HepG2 (cell line): ENCODE data around the gene ATP1B2. TPM values are rescaled to one million over a fixed set of nuclear protein-coding genes. Genes with fewer than 3 reads are reported as not detected.

Source experiments
- ATAC-seq: fragments of 200-7000 bp; cut with Tn5 transposase; 3 replicates; pipeline ENCODE4 v1.9.1; 2020; ENCODE audit warnings: mild to moderate bottlenecking, moderate library complexity
- BruUV-seq: library from RNA; stranded (reverse); fragments of 400-500 nt; replicated peaks from 2 replicates; lab custom pipeline; 2021; lab: Mats Ljungman, UMichigan
- CTCF ChIA-PET: fragments of 300-600 bp; formaldehyde crosslinking; extraction: SDS; loops from one replicate; lab custom pipeline; 2021; ENCODE audit warnings: low total read pairs, inconsistent platforms, low intra/inter-chr PET ratio; lab: Yijun Ruan, JAX
- POLR2A ChIA-PET: fragments of 350-600 bp; sonication (Branson Sonifier 250); formaldehyde crosslinking; loops from one replicate; lab custom pipeline; 2020; ENCODE audit warnings: antibody characterized with exemption, inconsistent platforms; lab: Yijun Ruan, JAX
- DNase-seq: peaks from one replicate; pipeline ENCODE4 v3.0.0-alpha.2; 2015; ENCODE audit warnings: low spot score
- FAIRE-seq: peaks from 3 replicates; lab custom pipeline; 2011; peaks lifted over from hg19 to GRCh38; lab: Jason Lieb, UNC
- H2AFZ ChIP-seq: one replicate; pipeline ENCODE4 v1.6.1; 2011; ENCODE audit warnings: low read length, inconsistent platforms
- H3K27ac ChIP-seq: fragments of 300-600 bp; 3 replicates; pipeline ENCODE4 v1.8.0; 2011; ENCODE audit warnings: mixed run types, mild to moderate bottlenecking, mixed read lengths, low read length, inconsistent platforms; ENCODE audit not compliant: insufficient read depth; ENCODE audit errors: extremely low read length
- H3K27me3 ChIP-seq, 2 experiments: fragments of 200-600 bp in 1 of 2; 2 replicates in 1 of 2; 3 replicates in 1 of 2; pipeline versions ENCODE4 v1.6.0 to v1.8.0; 2011; ENCODE audit warnings: low read length in 2 of 2, mild to moderate bottlenecking in 2 of 2, moderate library complexity in 2 of 2, inconsistent platforms in 1 of 2; ENCODE audit not compliant: insufficient read depth in 2 of 2, control insufficient read depth in 1 of 2
- H3K36me3 ChIP-seq, 2 experiments: fragments of 200-600 bp in 1 of 2; replicated peaks in 1 of 2; 2 replicates in 1 of 2; 3 replicates in 1 of 2; pipeline versions ENCODE4 v1.5.1 to v1.8.0; 2011; ENCODE audit warnings: low read length in 2 of 2, inconsistent platforms in 1 of 2; ENCODE audit not compliant: insufficient read depth in 2 of 2, control insufficient read depth in 1 of 2
- H3K4me1 ChIP-seq: 2 replicates; pipeline ENCODE4 v1.5.1; 2012; ENCODE audit warnings: low read length, inconsistent platforms; ENCODE audit not compliant: insufficient read depth
- H3K4me2 ChIP-seq: 2 replicates; pipeline ENCODE4 v1.6.0; 2011; ENCODE audit warnings: low read depth, low read length, inconsistent platforms
- H3K4me3 ChIP-seq, 3 experiments: fragments of 200-600 bp in 1 of 3; sonication (generic), shearing (Covaris generic) in 1 of 3; replicated peaks in 1 of 3; 2 replicates each; pipeline ENCODE4 v1.5.1; 2011 to 2016; ENCODE audit warnings: low read length in 3 of 3, inconsistent platforms in 2 of 3, low read depth in 2 of 3, mild to moderate bottlenecking in 2 of 3, control low read depth in 1 of 3, mixed read lengths in 1 of 3; ENCODE audit not compliant: insufficient read depth in 1 of 3
- H3K79me2 ChIP-seq: one replicate; pipeline ENCODE4 v1.6.1; 2011; ENCODE audit warnings: low read length, inconsistent platforms; ENCODE audit not compliant: insufficient read depth
- H3K9ac ChIP-seq: 2 replicates; pipeline ENCODE4 v1.6.0; 2011; ENCODE audit warnings: mild to moderate bottlenecking, low read depth, low read length, inconsistent platforms; ENCODE audit not compliant: insufficient read depth
- H3K9me3 ChIP-seq: 2 replicates; pipeline ENCODE4 v1.5.1; 2012; ENCODE audit warnings: mild to moderate bottlenecking, low read length
- H4K20me1 ChIP-seq: 2 replicates; pipeline ENCODE4 v1.6.0; 2011; ENCODE audit warnings: inconsistent platforms, mild to moderate bottlenecking, low read length, moderate library complexity; ENCODE audit not compliant: insufficient read depth
- CBX1 ChIP-seq: IDR thresholded peaks from one replicate; pipeline ENCODE4 v1.6.1; 2016; ENCODE audit warnings: antibody characterized with exemption, low read depth
- FOXP1 ChIP-seq, 2 experiments: fragments of 450-650 bp in 1 of 2; IDR thresholded peaks; 2 replicates each; pipeline ENCODE4 v1.6.1; 2017 to 2018; ENCODE audit warnings: antibody characterized with exemption in 1 of 2
- KDM2A ChIP-seq: sonication (generic); formaldehyde crosslinking; IDR thresholded peaks from 2 replicates; pipeline ENCODE4 v1.4.0; 2020; ENCODE audit warnings: low read depth, missing genetic modification reagents, borderline replicate concordance
- MATR3 ChIP-seq: sonication (generic); formaldehyde crosslinking; IDR thresholded peaks from 2 replicates; pipeline ENCODE4 v1.4.0; 2020; ENCODE audit warnings: missing genetic modification reagents
- MAZ ChIP-seq, 2 experiments: sonication (generic) in 1 of 2; formaldehyde crosslinking in 1 of 2; IDR thresholded peaks; 2 replicates each; pipeline versions ENCODE4 v1.5.0 to v1.6.1; 2012 to 2020; ENCODE audit warnings: low read depth in 2 of 2, mild to moderate bottlenecking in 2 of 2, borderline replicate concordance in 1 of 2, improper control_type of control experiment in 1 of 2, low read length in 1 of 2, missing genetic modification reagents in 1 of 2, moderate library complexity in 1 of 2
- PAX8 ChIP-seq: sonication (generic); formaldehyde crosslinking; IDR thresholded peaks from 2 replicates; pipeline ENCODE4 v1.8.0; 2022; ENCODE audit warnings: mild to moderate bottlenecking, missing genetic modification reagents, borderline replicate concordance
- PHF20 ChIP-seq: sonication (generic); formaldehyde crosslinking; IDR thresholded peaks from 2 replicates; pipeline ENCODE4 v1.5.0; 2020; ENCODE audit warnings: mild to moderate bottlenecking, missing genetic modification reagents
- RBFOX2 ChIP-seq: fragments of 200-400 bp; formaldehyde crosslinking; IDR thresholded peaks from 2 replicates; pipeline ENCODE4 v1.6.1; 2017; ENCODE audit warnings: low read depth, mild to moderate bottlenecking, low read length
- RBM22 ChIP-seq: fragments of 200-400 bp; formaldehyde crosslinking; optimal IDR thresholded peaks from 2 replicates; pipeline ENCODE3; 2017; ENCODE audit warnings: mild to moderate bottlenecking, low read length, moderate library complexity
- SALL1 ChIP-seq: sonication (generic); formaldehyde crosslinking; IDR thresholded peaks from 2 replicates; pipeline ENCODE4 v1.8.0; 2022; ENCODE audit warnings: mild to moderate bottlenecking, missing genetic modification reagents
- ZNF121 ChIP-seq: sonication (generic); formaldehyde crosslinking; IDR thresholded peaks from 2 replicates; pipeline ENCODE4 v1.5.0; 2020; ENCODE audit warnings: mild to moderate bottlenecking, missing genetic modification reagents
- ZNF383 ChIP-seq: sonication (generic); formaldehyde crosslinking; IDR thresholded peaks from 2 replicates; pipeline ENCODE4 v1.4.0; 2020; ENCODE audit warnings: missing genetic modification reagents, mild to moderate bottlenecking, borderline replicate concordance
- ZNF44 ChIP-seq: sonication (generic); formaldehyde crosslinking; IDR thresholded peaks from 2 replicates; pipeline ENCODE4 v1.5.1; 2020; ENCODE audit warnings: mild to moderate bottlenecking, missing genetic modification reagents
- ZNF557 ChIP-seq: sonication (generic); formaldehyde crosslinking; IDR thresholded peaks from 2 replicates; pipeline ENCODE4 v1.4.0; 2020; ENCODE audit warnings: missing genetic modification reagents
- ZNF607 ChIP-seq: sonication (generic); formaldehyde crosslinking; IDR thresholded peaks from 2 replicates; pipeline ENCODE4 v1.5.1; 2020; ENCODE audit warnings: missing genetic modification reagents, mild to moderate bottlenecking, borderline replicate concordance
- ZNF850 ChIP-seq: sonication (generic); formaldehyde crosslinking; conservative IDR thresholded peaks from 2 replicates; pipeline ENCODE4 v1.9.0; 2021; ENCODE audit warnings: mild to moderate bottlenecking, missing genetic modification reagents
- ZSCAN20 ChIP-seq: sonication (generic); formaldehyde crosslinking; IDR thresholded peaks from 2 replicates; pipeline ENCODE4 v1.4.0; 2020; ENCODE audit warnings: missing genetic modification reagents, mild to moderate bottlenecking, borderline replicate concordance
- WGBS: methylation state at CpG from one replicate; pipeline ENCODE4 v1.1.6; 2017; ENCODE audit warnings: low lambda C conversion rate; 5-methylcytosine and 5-hydroxymethylcytosine counted together
- in situ Hi-C: cut with HindIII; loops from 2 replicates; pipeline ENCODE4 v1.10.0; 2017; ENCODE audit warnings: low pct_unique_long_range_greater_than_20kb; ENCODE audit not compliant: extremely low pct_ligation_motif_present
- intact Hi-C: fragments of 100-400 bp; cut with micrococcal nuclease; formaldehyde crosslinking; loops from one replicate; pipeline ENCODE4 v1.10.0; 2022; ENCODE audit not compliant: unreplicated experiment
- polyA plus RNA-seq, 8 experiments: library from polyadenylated mRNA; depleted of rRNA in 3 of 8; stranded (reverse) in 7 of 8; unstranded in 1 of 8; fragments of >200 nt; fragmentation: Illumina TruSeq in 4 of 8; extraction: Trizol in 4 of 8; gene quantifications; 2 replicates each; pipeline versions ENCODE4 v1.2.1 to v1.2.3, GENCODE V29; 2011 to 2016; ENCODE audit warnings: low read depth in 4 of 8, missing spikeins in 1 of 8, mixed read lengths in 1 of 8; ENCODE audit not compliant: insufficient read depth in 1 of 8
- total RNA-seq, 5 experiments: library from RNA; depleted of rRNA; stranded (reverse); fragments of >200 nt; fragmentation: Illumina TruSeq; extraction: Trizol; gene quantifications; 2 replicates each; pipeline ENCODE4 v1.2.3, GENCODE V29; 2016; ENCODE audit warnings: low read depth in 1 of 5
- TF ChIP-seq, protein P1 (sequence below): sonication (generic); formaldehyde crosslinking; IDR thresholded peaks from 2 replicates; pipeline ENCODE4 v1.5.0; 2020; ENCODE audit warnings: mild to moderate bottlenecking, missing genetic modification reagents
- TF ChIP-seq, protein P2 (sequence below), 2 experiments: sonication (generic) in 1 of 2; formaldehyde crosslinking in 1 of 2; IDR thresholded peaks; 2 replicates each; pipeline versions ENCODE4 v1.4.0 to v1.6.1; 2018 to 2020; ENCODE audit warnings: missing genetic modification reagents in 2 of 2, borderline replicate concordance in 1 of 2, low read depth in 1 of 2, mild to moderate bottlenecking in 1 of 2, missing biosample characterization in 1 of 2

ATP1B2 gene
- total and polyA plus RNA-seq, 2 of the 13 experiments (the other 11 are each of a cell fraction or from before 2014, with no cell fraction given), result not detected

DNA sequence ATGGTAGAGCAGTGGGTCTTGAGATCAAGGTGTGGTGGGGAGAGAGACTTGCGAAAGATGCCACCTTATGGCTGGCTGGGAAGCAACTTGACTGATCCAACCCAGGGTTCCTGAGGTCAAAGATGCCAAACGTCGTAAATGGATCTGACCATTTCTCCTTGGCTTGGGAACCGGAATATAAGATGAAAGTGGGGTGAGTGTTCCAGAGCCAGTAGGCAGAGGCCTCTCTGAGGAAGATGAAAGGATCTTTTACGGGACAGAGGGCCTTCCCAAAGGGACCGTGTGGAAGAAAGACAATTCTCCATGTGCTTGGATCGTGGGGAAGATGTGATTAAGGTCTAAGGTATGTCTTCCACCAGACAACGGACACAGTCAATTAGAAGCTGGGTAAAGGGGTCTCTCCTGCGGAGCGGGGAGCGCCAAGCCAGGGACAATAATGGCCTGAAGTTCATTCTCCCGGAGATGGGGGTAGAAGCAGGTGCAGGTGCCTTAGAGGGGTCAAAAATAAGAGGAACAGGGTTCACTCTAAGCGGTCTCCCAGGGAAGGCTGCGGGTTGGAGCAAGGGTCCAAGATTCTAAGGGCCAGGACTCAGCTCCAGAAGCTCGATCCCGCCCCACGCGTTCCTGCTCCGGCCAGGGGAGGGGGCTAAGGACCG is 36.8 kb upstream of the ATP1B2 start:
- Histone ChIP-seq H3K36me3 (peaks cover 1 to 15% of the 10 kb centered on the region in 2 experiments; a peak in 2 of 5 replicates), H3K4me1 (peaks cover 48% of the 10 kb centered on the region), H3K27me3 (no peaks in the 10 kb centered on the region), H3K27ac (peak overlapping the region; percentile 71), H3K9ac (peak overlapping the region; percentile 88), H4K20me1 (no peaks in the 10 kb centered on the region), H2AFZ (no peak overlapping the region), H3K79me2 (peaks cover 36% of the 10 kb centered on the region), H3K4me2 (peak overlapping the region; percentile 90), H3K4me3 (peak overlapping the region; percentile 64 to 92 (median 89)), H3K9me3 (no peaks in the 10 kb centered on the region)
- BruUV-seq, result TSS peak; percentile 52
- ATAC-seq (no peak), DNase-seq (no peak), FAIRE-seq (no peak)
- intact Hi-C loops (loop anchor here (1.0 kb wide), 1 partner anchor 31 kb away; the partner anchor contains the start of gene MPDU1), in situ Hi-C loops (no loop called here)
- 7% methylated on average over 12 of the region's 20 CpGs for WGBS
- ChIA-PET CTCF (no interaction called here), POLR2A (interaction anchor here (0.8 to 3.5 kb wide), 9 partner anchors 10 to 73 kb away, joined by 3 to 63 read pairs (median 16); partner anchors contain the start of genes CD68, MPDU1, SAT2 and SHBG)
- no peak for TF ChIP-seq MAZ (IDR thresholded peaks at IDR 0.05; ENCODE audit: borderline replicate concordance, low read depth, low read length)
- TF ChIP-seq MAZ (CRISPR knock-in tag; IDR thresholded peaks at IDR 0.05; ENCODE audit: low read depth), result 0 out of 2 replicates have a peak, but pooled peaks have one; percentile 13
- TF ChIP-seq CBX1, result no peak
- TF ChIP-seq ZNF557 (CRISPR knock-in tag), result no peak
- no peak for TF ChIP-seq RBFOX2
- peak; percentile 27; the same call in 1 of the 2 replicates for TF ChIP-seq ZNF607
- no peak for TF ChIP-seq ZSCAN20 (CRISPR knock-in tag)
- 0 out of 2 replicates have a peak, but pooled peaks have one; percentile 8 for TF ChIP-seq KDM2A (CRISPR knock-in tag)
- TF ChIP-seq SALL1 (CRISPR knock-in tag), result peak; percentile 11; the same call in 1 of the 2 replicates
- no peak for TF ChIP-seq ZNF383
- no peak for TF ChIP-seq ZNF850 (CRISPR knock-in tag)
- TF ChIP-seq ZNF121 (CRISPR knock-in tag), result no peak
- TF ChIP-seq, protein P1, sequence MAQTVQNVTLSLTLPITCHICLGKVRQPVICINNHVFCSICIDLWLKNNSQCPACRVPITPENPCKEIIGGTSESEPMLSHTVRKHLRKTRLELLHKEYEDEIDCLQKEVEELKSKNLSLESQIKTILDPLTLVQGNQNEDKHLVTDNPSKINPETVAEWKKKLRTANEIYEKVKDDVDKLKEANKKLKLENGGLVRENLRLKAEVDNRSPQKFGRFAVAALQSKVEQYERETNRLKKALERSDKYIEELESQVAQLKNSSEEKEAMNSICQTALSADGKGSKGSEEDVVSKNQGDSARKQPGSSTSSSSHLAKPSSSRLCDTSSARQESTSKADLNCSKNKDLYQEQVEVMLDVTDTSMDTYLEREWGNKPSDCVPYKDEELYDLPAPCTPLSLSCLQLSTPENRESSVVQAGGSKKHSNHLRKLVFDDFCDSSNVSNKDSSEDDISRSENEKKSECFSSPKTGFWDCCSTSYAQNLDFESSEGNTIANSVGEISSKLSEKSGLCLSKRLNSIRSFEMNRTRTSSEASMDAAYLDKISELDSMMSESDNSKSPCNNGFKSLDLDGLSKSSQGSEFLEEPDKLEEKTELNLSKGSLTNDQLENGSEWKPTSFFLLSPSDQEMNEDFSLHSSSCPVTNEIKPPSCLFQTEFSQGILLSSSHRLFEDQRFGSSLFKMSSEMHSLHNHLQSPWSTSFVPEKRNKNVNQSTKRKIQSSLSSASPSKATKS, result no peak
- TF ChIP-seq, protein P2, sequence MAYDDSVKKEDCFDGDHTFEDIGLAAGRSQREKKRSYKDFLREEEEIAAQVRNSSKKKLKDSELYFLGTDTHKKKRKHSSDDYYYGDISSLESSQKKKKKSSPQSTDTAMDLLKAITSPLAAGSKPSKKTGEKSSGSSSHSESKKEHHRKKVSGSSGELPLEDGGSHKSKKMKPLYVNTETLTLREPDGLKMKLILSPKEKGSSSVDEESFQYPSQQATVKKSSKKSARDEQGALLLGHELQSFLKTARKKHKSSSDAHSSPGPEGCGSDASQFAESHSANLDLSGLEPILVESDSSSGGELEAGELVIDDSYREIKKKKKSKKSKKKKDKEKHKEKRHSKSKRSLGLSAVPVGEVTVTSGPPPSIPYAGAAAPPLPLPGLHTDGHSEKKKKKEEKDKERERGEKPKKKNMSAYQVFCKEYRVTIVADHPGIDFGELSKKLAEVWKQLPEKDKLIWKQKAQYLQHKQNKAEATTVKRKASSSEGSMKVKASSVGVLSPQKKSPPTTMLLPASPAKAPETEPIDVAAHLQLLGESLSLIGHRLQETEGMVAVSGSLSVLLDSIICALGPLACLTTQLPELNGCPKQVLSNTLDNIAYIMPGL (CRISPR knock-in tag; IDR thresholded peaks at IDR 0.05; ENCODE audit: borderline replicate concordance in 1 of 2, low read depth in 1 of 2), result 0 out of 4 replicates have a peak, but pooled peaks have one; percentile 16 to 51
- no peak for TF ChIP-seq MATR3 (CRISPR knock-in tag)
- TF ChIP-seq RBM22, result no peak
- TF ChIP-seq FOXP1 (IDR thresholded peaks at IDR 0.05), result no peak
- TF ChIP-seq FOXP1 (CRISPR knock-in tag; IDR thresholded peaks at IDR 0.05), result no peak
- no peak for TF ChIP-seq ZNF44 (CRISPR knock-in tag)
- peak; percentile 55; the same call in 1 of the 2 replicates for TF ChIP-seq PHF20 (CRISPR knock-in tag)
- no peak for TF ChIP-seq PAX8 (CRISPR knock-in tag)
